HCT116 (cell line): ENCODE results near the gene PRRX1. TPM values are rescaled to one million over a fixed set of nuclear protein-coding genes. Genes with fewer than 3 reads are reported as not detected.

Experiments used
- ATAC-seq: fragments of 200-7000 bp; cut with Tn5 transposase; 2 replicates; pipeline ENCODE4 v1.9.1; 2020; ENCODE audit warnings: mild to moderate bottlenecking, moderate library complexity
- BruUV-seq: library from RNA; stranded (reverse); fragments of 400-500 nt; replicated peaks from 2 replicates; lab custom pipeline; 2021; lab: Mats Ljungman, UMichigan
- CTCF ChIA-PET: fragments of 300-600 bp; sonication (Branson Sonifier 250); formaldehyde crosslinking; loops from one replicate; lab custom pipeline; 2021; ENCODE audit warnings: antibody characterized with exemption; lab: Charles Lee
- POLR2A ChIA-PET: fragments of 300-600, 350-600 bp; sonication (Branson Sonifier 250); formaldehyde crosslinking; loops from one replicate; lab custom pipeline; 2021; ENCODE audit warnings: antibody characterized with exemption; lab: Charles Lee
- RAD21 ChIA-PET, 2 experiments: fragments of 300-600 bp; sonication (Branson Sonifier 250); formaldehyde crosslinking; loops; one replicate each; lab custom pipeline; 2023; ENCODE audit warnings: low total read pairs in 2 of 2; ENCODE audit not compliant: uncharacterized antibody in 2 of 2, unreplicated experiment in 2 of 2, low non-redundant PET in 1 of 2; lab: Charles Lee
- DNase-seq: peaks from one replicate; pipeline ENCODE4 v3.0.0-alpha.2; 2010; ENCODE audit warnings: low read depth, low spot score
- H2AFZ ChIP-seq: fragments of 200-600 bp; shearing (Covaris generic), sonication (generic); 2 replicates; pipeline ENCODE4 v1.6.1; 2017; ENCODE audit warnings: low read depth, mixed run types, mixed read lengths, antibody characterized with exemption, low read length; ENCODE audit not compliant: poor library complexity, severe bottlenecking
- H3K27ac ChIP-seq: 2 replicates; pipeline ENCODE4 v1.5.1; 2012; ENCODE audit warnings: low read depth, low read length
- H3K27me3 ChIP-seq: fragments of 200-600 bp; sonication (generic); 2 replicates; pipeline ENCODE4 v1.6.1; 2016; ENCODE audit warnings: mixed run types, low read length, mixed read lengths; ENCODE audit not compliant: insufficient read depth
- H3K36me3 ChIP-seq, 2 experiments: fragments of 200-500 bp in 1 of 2; fragments of 200-600 bp in 1 of 2; sonication (Bioruptor generic) in 1 of 2; sonication (generic) in 1 of 2; 2 replicates each; pipeline versions ENCODE4 v1.5.1 to v1.6.1; 2014 to 2016; ENCODE audit warnings: low read length in 2 of 2, inconsistent platforms in 1 of 2, mixed read lengths in 1 of 2, mixed run types in 1 of 2; ENCODE audit not compliant: insufficient read depth in 2 of 2, control insufficient read depth in 1 of 2
- H3K4me1 ChIP-seq, 2 experiments: fragments of 200-600 bp in 1 of 2; sonication (generic) in 1 of 2; 2 replicates each; pipeline versions ENCODE4 v1.5.1 to v1.6.1; 2012 to 2017; ENCODE audit warnings: low read length in 2 of 2, inconsistent platforms in 1 of 2, mild to moderate bottlenecking in 1 of 2, mixed read lengths in 1 of 2, mixed run types in 1 of 2, moderate library complexity in 1 of 2; ENCODE audit not compliant: insufficient read depth in 2 of 2, control insufficient read depth in 1 of 2
- H3K4me2 ChIP-seq: fragments of 200-600 bp; sonication (generic); 2 replicates; pipeline ENCODE4 v1.6.1; 2017; ENCODE audit warnings: mixed run types, low read length, mixed read lengths
- H3K4me3 ChIP-seq, 2 experiments: fragments of 200-600 bp in 1 of 2; sonication (generic) in 1 of 2; replicated peaks in 1 of 2; 2 replicates each; pipeline ENCODE4 v1.5.1; 2011 to 2016; ENCODE audit warnings: low read length in 2 of 2, control low read depth in 1 of 2, low read depth in 1 of 2, mild to moderate bottlenecking in 1 of 2, mixed read lengths in 1 of 2, mixed run types in 1 of 2
- H3K79me2 ChIP-seq: fragments of 200-600 bp; sonication (generic); 2 replicates; pipeline ENCODE4 v1.6.1; 2017; ENCODE audit warnings: mild to moderate bottlenecking, mixed run types, low read length, moderate library complexity, mixed read lengths; ENCODE audit not compliant: insufficient read depth
- H3K9ac ChIP-seq: fragments of 200-600 bp; sonication (generic); 2 replicates; pipeline ENCODE4 v1.6.1; 2016; ENCODE audit warnings: low read length, mixed read lengths
- H3K9me2 ChIP-seq: fragments of 200-600 bp; sonication (generic), shearing (Covaris generic); 2 replicates; pipeline ENCODE4 v1.6.1; 2017; ENCODE audit warnings: mixed run types, mild to moderate bottlenecking, moderate library complexity; ENCODE audit not compliant: insufficient read depth
- H3K9me3 ChIP-seq, 2 experiments: fragments of 200-500 bp in 1 of 2; fragments of 200-600 bp in 1 of 2; sonication (Bioruptor generic) in 1 of 2; sonication (generic) in 1 of 2; 2 replicates each; pipeline ENCODE4 v1.6.1; 2014 to 2017; ENCODE audit warnings: low read length in 2 of 2, mixed read lengths in 2 of 2, inconsistent platforms in 1 of 2, low read depth in 1 of 2, mild to moderate bottlenecking in 1 of 2, mixed run types in 1 of 2, moderate library complexity in 1 of 2; ENCODE audit not compliant: control insufficient read depth in 1 of 2, insufficient read depth in 1 of 2
- H4K20me1 ChIP-seq: fragments of 200-600 bp; sonication (generic), shearing (Covaris generic); 2 replicates; pipeline ENCODE4 v1.6.1; 2017; ENCODE audit warnings: mixed run types, mild to moderate bottlenecking, moderate library complexity; ENCODE audit not compliant: insufficient read depth
- JUND ChIP-seq: IDR thresholded peaks from 2 replicates; pipeline ENCODE4 v1.6.1; 2012
- POLR2AphosphoS5 ChIP-seq: IDR thresholded peaks from 2 replicates; pipeline ENCODE4 v1.6.1; 2011; ENCODE audit warnings: mild to moderate bottlenecking, low read depth, low read length, moderate library complexity
- RAD21 ChIP-seq: IDR thresholded peaks from 2 replicates; pipeline ENCODE4 v1.6.1; 2012; ENCODE audit warnings: low read depth, mild to moderate bottlenecking
- ZBTB33 ChIP-seq: IDR thresholded peaks from 2 replicates; pipeline ENCODE4 v1.6.1; 2011; ENCODE audit warnings: mild to moderate bottlenecking, low read length, moderate library complexity; ENCODE audit not compliant: insufficient replicate concordance; ENCODE audit errors: extremely low read depth
- intact Hi-C: fragments of 100-400 bp; cut with micrococcal nuclease; formaldehyde crosslinking; loops from 2 replicates; pipeline ENCODE4 v1.10.0; 2022
- total RNA-seq: library from RNA; stranded (reverse); gene quantifications from one replicate; pipeline ENCODE4 v1.2.1, GENCODE V29; 2021; ENCODE audit not compliant: unreplicated experiment
- TF ChIP-seq, protein P1 (sequence below), 3 experiments: fragments of 200-600 bp in 1 of 3; sonication (generic) in 1 of 3; IDR thresholded peaks in 2 of 3; conservative IDR thresholded peaks in 1 of 3; 2 replicates each; pipeline ENCODE4 v1.5.1; 2012 to 2017; ENCODE audit warnings: low read depth in 2 of 3, low read length in 2 of 3, antibody characterized with exemption in 1 of 3, borderline replicate concordance in 1 of 3, control low read depth in 1 of 3, mild to moderate bottlenecking in 1 of 3, mixed read lengths in 1 of 3, mixed run types in 1 of 3, moderate library complexity in 1 of 3; ENCODE audit not compliant: insufficient read depth in 1 of 3

The PRRX1 gene
- total RNA-seq, 1 experiment from 2014 or later = 0.37 TPM

GRCh38 chr1:170663404-170664092 lies 383 bp upstream of the PRRX1 start (continued):
- TF ChIP-seq, protein P1, sequence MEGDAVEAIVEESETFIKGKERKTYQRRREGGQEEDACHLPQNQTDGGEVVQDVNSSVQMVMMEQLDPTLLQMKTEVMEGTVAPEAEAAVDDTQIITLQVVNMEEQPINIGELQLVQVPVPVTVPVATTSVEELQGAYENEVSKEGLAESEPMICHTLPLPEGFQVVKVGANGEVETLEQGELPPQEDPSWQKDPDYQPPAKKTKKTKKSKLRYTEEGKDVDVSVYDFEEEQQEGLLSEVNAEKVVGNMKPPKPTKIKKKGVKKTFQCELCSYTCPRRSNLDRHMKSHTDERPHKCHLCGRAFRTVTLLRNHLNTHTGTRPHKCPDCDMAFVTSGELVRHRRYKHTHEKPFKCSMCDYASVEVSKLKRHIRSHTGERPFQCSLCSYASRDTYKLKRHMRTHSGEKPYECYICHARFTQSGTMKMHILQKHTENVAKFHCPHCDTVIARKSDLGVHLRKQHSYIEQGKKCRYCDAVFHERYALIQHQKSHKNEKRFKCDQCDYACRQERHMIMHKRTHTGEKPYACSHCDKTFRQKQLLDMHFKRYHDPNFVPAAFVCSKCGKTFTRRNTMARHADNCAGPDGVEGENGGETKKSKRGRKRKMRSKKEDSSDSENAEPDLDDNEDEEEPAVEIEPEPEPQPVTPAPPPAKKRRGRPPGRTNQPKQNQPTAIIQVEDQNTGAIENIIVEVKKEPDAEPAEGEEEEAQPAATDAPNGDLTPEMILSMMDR (IDR thresholded peaks at IDR 0.05 in 2 of 3, conservative IDR thresholded peaks at IDR 0.05 in 1 of 3; ENCODE audit: borderline replicate concordance in 1 of 3, insufficient read depth in 1 of 3, low read depth in 2 of 3, low read length in 2 of 3) = no peak
- TF ChIP-seq JUND (no peak), ZBTB33 (no peak)

GRCh38 chr1:170664828-170665612 lies 1.1 kb downstream of the PRRX1 start:
- H3K9me2 ChIP-seq = no peaks in the 10 kb centered on the region
- TF ChIP-seq POLR2AphosphoS5 (no peak), RAD21 (no peak)
- TF ChIP-seq, all 23 proteins: peak for 0
- H3K27me3 ChIP-seq = no peaks in the 10 kb centered on the region
- no peaks in the 10 kb centered on the region for H3K4me1 ChIP-seq
- no peak overlapping the region for H3K9ac ChIP-seq
- H3K9me3 ChIP-seq = no peaks in the 10 kb centered on the region
- no peaks in the 10 kb centered on the region for H4K20me1 ChIP-seq
- no peaks in the 10 kb centered on the region for H3K36me3 ChIP-seq
- H3K27ac ChIP-seq = no peak overlapping the region
- no peaks in the 10 kb centered on the region for H3K79me2 ChIP-seq
- CTCF ChIA-PET = no interaction called here
- no peak overlapping the region for H3K4me3 ChIP-seq
- intact Hi-C loops = no loop called here
- RAD21 ChIA-PET = no interaction called here
- ATAC-seq (no peak), DNase-seq (no peak)
- no TSS peak for BruUV-seq
- no peak overlapping the region for H2AFZ ChIP-seq
- POLR2A ChIA-PET = no interaction called here
- H3K4me2 ChIP-seq = no peak overlapping the region
